Gastrocnemius medialis (tissue), 4 donors: ENCODE measurements around the gene ANO6.

Experiments
- POLR2A ChIP-seq, 2 donors: fragments of 450-650 bp; IDR thresholded peaks; one replicate each; pipeline ENCODE4 v1.6.1; 2017; ENCODE audit warnings: antibody characterized with exemption in 2 of 2, mild to moderate bottlenecking in 2 of 2, moderate library complexity in 2 of 2
- TF ChIP-seq, protein P1 (sequence below), 5 experiments: fragments of 450-650 bp in 3 of 5; fragments of 200-600 bp in 2 of 5; sonication (generic) in 2 of 5; IDR thresholded peaks in 4 of 5; conservative IDR thresholded peaks in 1 of 5; 1 replicate in 4 of 5; 2 replicates in 1 of 5; pipeline ENCODE4 v1.5.1; 2016 to 2019; ENCODE audit warnings: antibody characterized with exemption in 5 of 5, mild to moderate bottlenecking in 3 of 5, moderate library complexity in 3 of 5

DNA sequence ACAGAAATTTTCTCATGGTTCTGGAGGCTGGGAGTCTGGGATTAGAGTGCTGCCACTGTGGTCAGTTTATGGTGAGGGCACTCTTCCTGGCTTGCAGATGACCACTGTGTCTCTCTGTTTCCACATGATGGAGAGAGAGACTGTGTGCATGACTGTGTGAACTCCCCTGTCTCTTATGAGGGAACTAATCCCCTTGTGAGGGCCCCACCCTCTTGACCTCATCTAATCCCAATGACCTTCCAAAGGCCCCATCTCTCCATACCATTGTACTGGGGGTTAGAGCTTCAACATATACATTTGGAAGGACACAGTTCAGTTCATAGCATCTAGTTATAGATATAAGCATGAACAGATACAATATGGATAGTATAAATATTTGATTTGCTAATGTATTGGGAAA is 31.7 kb downstream of the ANO6 start:
- TF ChIP-seq, protein P1, sequence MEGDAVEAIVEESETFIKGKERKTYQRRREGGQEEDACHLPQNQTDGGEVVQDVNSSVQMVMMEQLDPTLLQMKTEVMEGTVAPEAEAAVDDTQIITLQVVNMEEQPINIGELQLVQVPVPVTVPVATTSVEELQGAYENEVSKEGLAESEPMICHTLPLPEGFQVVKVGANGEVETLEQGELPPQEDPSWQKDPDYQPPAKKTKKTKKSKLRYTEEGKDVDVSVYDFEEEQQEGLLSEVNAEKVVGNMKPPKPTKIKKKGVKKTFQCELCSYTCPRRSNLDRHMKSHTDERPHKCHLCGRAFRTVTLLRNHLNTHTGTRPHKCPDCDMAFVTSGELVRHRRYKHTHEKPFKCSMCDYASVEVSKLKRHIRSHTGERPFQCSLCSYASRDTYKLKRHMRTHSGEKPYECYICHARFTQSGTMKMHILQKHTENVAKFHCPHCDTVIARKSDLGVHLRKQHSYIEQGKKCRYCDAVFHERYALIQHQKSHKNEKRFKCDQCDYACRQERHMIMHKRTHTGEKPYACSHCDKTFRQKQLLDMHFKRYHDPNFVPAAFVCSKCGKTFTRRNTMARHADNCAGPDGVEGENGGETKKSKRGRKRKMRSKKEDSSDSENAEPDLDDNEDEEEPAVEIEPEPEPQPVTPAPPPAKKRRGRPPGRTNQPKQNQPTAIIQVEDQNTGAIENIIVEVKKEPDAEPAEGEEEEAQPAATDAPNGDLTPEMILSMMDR (IDR thresholded peaks at IDR 0.05 in 4 of 5, conservative IDR thresholded peaks at IDR 0.05 in 1 of 5), result no peak
- TF ChIP-seq POLR2A (IDR thresholded peaks at IDR 0.05), result no peak
